HCT116 (cell line): ENCODE data around the gene RHBDF2. TPM values are rescaled to one million over a fixed set of nuclear protein-coding genes. Genes with fewer than 3 reads are reported as not detected.

Experiments
- ATAC-seq: fragments of 200-7000 bp; cut with Tn5 transposase; 2 replicates; pipeline ENCODE4 v1.9.1; 2020; ENCODE audit warnings: mild to moderate bottlenecking, moderate library complexity
- BruUV-seq: library from RNA; stranded (reverse); fragments of 400-500 nt; replicated peaks from 2 replicates; lab custom pipeline; 2021; lab: Mats Ljungman, UMichigan
- CTCF ChIA-PET: fragments of 300-600 bp; sonication (Branson Sonifier 250); formaldehyde crosslinking; loops from one replicate; lab custom pipeline; 2021; ENCODE audit warnings: antibody characterized with exemption; lab: Charles Lee
- POLR2A ChIA-PET: fragments of 300-600, 350-600 bp; sonication (Branson Sonifier 250); formaldehyde crosslinking; loops from one replicate; lab custom pipeline; 2021; ENCODE audit warnings: antibody characterized with exemption; lab: Charles Lee
- RAD21 ChIA-PET, 2 experiments: fragments of 300-600 bp; sonication (Branson Sonifier 250); formaldehyde crosslinking; loops; one replicate each; lab custom pipeline; 2023; ENCODE audit warnings: low total read pairs in 2 of 2; ENCODE audit not compliant: uncharacterized antibody in 2 of 2, unreplicated experiment in 2 of 2, low non-redundant PET in 1 of 2; lab: Charles Lee
- DNase-seq: peaks from one replicate; pipeline ENCODE4 v3.0.0-alpha.2; 2010; ENCODE audit warnings: low read depth, low spot score
- H2AFZ ChIP-seq: fragments of 200-600 bp; shearing (Covaris generic), sonication (generic); 2 replicates; pipeline ENCODE4 v1.6.1; 2017; ENCODE audit warnings: low read depth, mixed run types, mixed read lengths, antibody characterized with exemption, low read length; ENCODE audit not compliant: poor library complexity, severe bottlenecking
- H3K27ac ChIP-seq: 2 replicates; pipeline ENCODE4 v1.5.1; 2012; ENCODE audit warnings: low read depth, low read length
- H3K27me3 ChIP-seq: fragments of 200-600 bp; sonication (generic); 2 replicates; pipeline ENCODE4 v1.6.1; 2016; ENCODE audit warnings: mixed run types, low read length, mixed read lengths; ENCODE audit not compliant: insufficient read depth
- H3K36me3 ChIP-seq, 2 experiments: fragments of 200-500 bp in 1 of 2; fragments of 200-600 bp in 1 of 2; sonication (Bioruptor generic) in 1 of 2; sonication (generic) in 1 of 2; 2 replicates each; pipeline versions ENCODE4 v1.5.1 to v1.6.1; 2014 to 2016; ENCODE audit warnings: low read length in 2 of 2, inconsistent platforms in 1 of 2, mixed read lengths in 1 of 2, mixed run types in 1 of 2; ENCODE audit not compliant: insufficient read depth in 2 of 2, control insufficient read depth in 1 of 2
- H3K4me1 ChIP-seq, 2 experiments: fragments of 200-600 bp in 1 of 2; sonication (generic) in 1 of 2; 2 replicates each; pipeline versions ENCODE4 v1.5.1 to v1.6.1; 2012 to 2017; ENCODE audit warnings: low read length in 2 of 2, inconsistent platforms in 1 of 2, mild to moderate bottlenecking in 1 of 2, mixed read lengths in 1 of 2, mixed run types in 1 of 2, moderate library complexity in 1 of 2; ENCODE audit not compliant: insufficient read depth in 2 of 2, control insufficient read depth in 1 of 2
- H3K4me2 ChIP-seq: fragments of 200-600 bp; sonication (generic); 2 replicates; pipeline ENCODE4 v1.6.1; 2017; ENCODE audit warnings: mixed run types, low read length, mixed read lengths
- H3K4me3 ChIP-seq, 2 experiments: fragments of 200-600 bp in 1 of 2; sonication (generic) in 1 of 2; replicated peaks in 1 of 2; 2 replicates each; pipeline ENCODE4 v1.5.1; 2011 to 2016; ENCODE audit warnings: low read length in 2 of 2, control low read depth in 1 of 2, low read depth in 1 of 2, mild to moderate bottlenecking in 1 of 2, mixed read lengths in 1 of 2, mixed run types in 1 of 2
- H3K79me2 ChIP-seq: fragments of 200-600 bp; sonication (generic); 2 replicates; pipeline ENCODE4 v1.6.1; 2017; ENCODE audit warnings: mild to moderate bottlenecking, mixed run types, low read length, moderate library complexity, mixed read lengths; ENCODE audit not compliant: insufficient read depth
- H3K9ac ChIP-seq: fragments of 200-600 bp; sonication (generic); 2 replicates; pipeline ENCODE4 v1.6.1; 2016; ENCODE audit warnings: low read length, mixed read lengths
- H3K9me2 ChIP-seq: fragments of 200-600 bp; sonication (generic), shearing (Covaris generic); 2 replicates; pipeline ENCODE4 v1.6.1; 2017; ENCODE audit warnings: mixed run types, mild to moderate bottlenecking, moderate library complexity; ENCODE audit not compliant: insufficient read depth
- H3K9me3 ChIP-seq, 2 experiments: fragments of 200-500 bp in 1 of 2; fragments of 200-600 bp in 1 of 2; sonication (Bioruptor generic) in 1 of 2; sonication (generic) in 1 of 2; 2 replicates each; pipeline ENCODE4 v1.6.1; 2014 to 2017; ENCODE audit warnings: low read length in 2 of 2, mixed read lengths in 2 of 2, inconsistent platforms in 1 of 2, low read depth in 1 of 2, mild to moderate bottlenecking in 1 of 2, mixed run types in 1 of 2, moderate library complexity in 1 of 2; ENCODE audit not compliant: control insufficient read depth in 1 of 2, insufficient read depth in 1 of 2
- H4K20me1 ChIP-seq: fragments of 200-600 bp; sonication (generic), shearing (Covaris generic); 2 replicates; pipeline ENCODE4 v1.6.1; 2017; ENCODE audit warnings: mixed run types, mild to moderate bottlenecking, moderate library complexity; ENCODE audit not compliant: insufficient read depth
- ATF3 ChIP-seq: IDR thresholded peaks from 2 replicates; pipeline ENCODE4 v1.6.1; 2012
- CBX3 ChIP-seq: IDR thresholded peaks from 2 replicates; pipeline ENCODE4 v1.6.1; 2012; ENCODE audit warnings: low read depth
- CTCF ChIP-seq, 3 experiments: fragments of 200-600 bp in 1 of 3; sonication (generic) in 1 of 3; IDR thresholded peaks in 2 of 3; conservative IDR thresholded peaks in 1 of 3; 2 replicates each; pipeline ENCODE4 v1.5.1; 2012 to 2017; ENCODE audit warnings: low read depth in 2 of 3, low read length in 2 of 3, antibody characterized with exemption in 1 of 3, borderline replicate concordance in 1 of 3, control low read depth in 1 of 3, mild to moderate bottlenecking in 1 of 3, mixed read lengths in 1 of 3, mixed run types in 1 of 3, moderate library complexity in 1 of 3; ENCODE audit not compliant: insufficient read depth in 1 of 3
- JUND ChIP-seq: IDR thresholded peaks from 2 replicates; pipeline ENCODE4 v1.6.1; 2012
- MAX ChIP-seq: IDR thresholded peaks from 2 replicates; pipeline ENCODE4 v1.6.1; 2012
- POLR2A ChIP-seq: IDR thresholded peaks from 2 replicates; pipeline ENCODE4 v1.7.0; 2011; ENCODE audit warnings: borderline replicate concordance; ENCODE audit not compliant: insufficient read depth, insufficient read length; ENCODE audit errors: extremely low read depth
- RAD21 ChIP-seq: IDR thresholded peaks from 2 replicates; pipeline ENCODE4 v1.6.1; 2012; ENCODE audit warnings: low read depth, mild to moderate bottlenecking
- TCF7L2 ChIP-seq: IDR thresholded peaks from 2 replicates; pipeline ENCODE4 v1.7.0; 2011; ENCODE audit warnings: borderline replicate concordance, inconsistent platforms; ENCODE audit not compliant: insufficient read depth, insufficient read length; ENCODE audit errors: extremely low read depth
- YY1 ChIP-seq: IDR thresholded peaks from 2 replicates; pipeline ENCODE4 v1.6.1; 2011; ENCODE audit warnings: low read length, low read depth, moderate library complexity, mild to moderate bottlenecking; ENCODE audit not compliant: insufficient replicate concordance; ENCODE audit errors: extremely low read depth
- ZBTB33 ChIP-seq: IDR thresholded peaks from 2 replicates; pipeline ENCODE4 v1.6.1; 2011; ENCODE audit warnings: mild to moderate bottlenecking, low read length, moderate library complexity; ENCODE audit not compliant: insufficient replicate concordance; ENCODE audit errors: extremely low read depth
- ZNF274 ChIP-seq: fragments of 200-500 bp; sonication (Bioruptor generic); IDR thresholded peaks from 2 replicates; pipeline ENCODE4 v1.6.1; 2014; ENCODE audit warnings: mild to moderate bottlenecking, low read depth, low read length, inconsistent platforms
- intact Hi-C: fragments of 100-400 bp; cut with micrococcal nuclease; formaldehyde crosslinking; loops from 2 replicates; pipeline ENCODE4 v1.10.0; 2022
- total RNA-seq: library from RNA; stranded (reverse); gene quantifications from one replicate; pipeline ENCODE4 v1.2.1, GENCODE V29; 2021; ENCODE audit not compliant: unreplicated experiment

Gene RHBDF2
- total RNA-seq, 1 experiment from 2014 or later, result 61.1 TPM

GRCh38 chr17:76422860-76423259 is 78.4 kb downstream of the RHBDF2 start:
- no TSS peak for BruUV-seq
- Histone ChIP-seq H2AFZ (no peak overlapping the region), H3K4me2 (no peak overlapping the region), H3K27me3 (no peaks in the 10 kb centered on the region), H3K4me1 (peaks cover 0 to 4% of the 10 kb centered on the region in 2 experiments; a peak in 1 of 4 replicates), H3K36me3 (no peaks in the 10 kb centered on the region; a peak in 1 of 4 replicates), H3K9me2 (no peaks in the 10 kb centered on the region), H3K27ac (no peak overlapping the region), H3K4me3 (no peak overlapping the region), H3K9ac (no peak overlapping the region), H4K20me1 (peaks cover 4% of the 10 kb centered on the region; the same call in 1 of the 2 replicates), H3K79me2 (peaks cover 88% of the 10 kb centered on the region), H3K9me3 (no peaks in the 10 kb centered on the region)
- ChIA-PET POLR2A (no interaction called here), RAD21 (interaction anchor here in 1 of 2 experiments (0.6 kb wide), 1 partner anchor 52 kb away, joined by 4 read pairs; no protein-coding TSS in a partner anchor), CTCF (interaction anchor here (0.7 kb wide), 1 partner anchor 12 kb away, joined by 4 read pairs; no protein-coding TSS in a partner anchor)
- intact Hi-C loops, result no loop called here
- ATAC-seq (no peak), DNase-seq (no peak)
- TF ChIP-seq CTCF (IDR thresholded peaks at IDR 0.05 in 2 of 3, conservative IDR thresholded peaks at IDR 0.05 in 1 of 3; ENCODE audit: borderline replicate concordance in 1 of 3, insufficient read depth in 1 of 3, low read depth in 2 of 3, low read length in 2 of 3) (no peak), TCF7L2 (no peak), POLR2A (no peak), RAD21 (no peak), CBX3 (no peak)

- H3K4me1 ChIP-seq, result peaks cover 0 to 4% of the 10 kb centered on the region in 2 experiments; a peak in 1 of 4 replicates
- H2AFZ ChIP-seq, result no peak overlapping the region
- POLR2A ChIA-PET, result interaction anchor here (0.6 kb wide), 1 partner anchor 57 kb away, joined by 3 read pairs; no protein-coding TSS in a partner anchor
- no peak overlapping the region for H3K9ac ChIP-seq
- H3K36me3 ChIP-seq, result peaks cover 0 to 3% of the 10 kb centered on the region in 2 experiments; a peak in 1 of 4 replicates
- DNase-seq, result no peak
- H4K20me1 ChIP-seq, result peaks cover 4% of the 10 kb centered on the region; the same call in 1 of the 2 replicates
- H3K27me3 ChIP-seq, result no peaks in the 10 kb centered on the region
- H3K4me3 ChIP-seq, result no peak overlapping the region
- CTCF ChIA-PET, result no interaction called here
- H3K4me2 ChIP-seq, result no peak overlapping the region
- RAD21 ChIA-PET, result no interaction called here
- no peak for ATAC-seq
- H3K79me2 ChIP-seq, result peaks cover 88% of the 10 kb centered on the region
- BruUV-seq, result no TSS peak
- no peaks in the 10 kb centered on the region for H3K9me2 ChIP-seq
- intact Hi-C loops, result no loop called here
- H3K27ac ChIP-seq, result no peak overlapping the region
- H3K9me3 ChIP-seq, result no peaks in the 10 kb centered on the region
- TF ChIP-seq ATF3, result no peak
- TF ChIP-seq YY1, result no peak
- TF ChIP-seq ZNF274, result no peak
- TF ChIP-seq POLR2A, result no peak
- TF ChIP-seq ZBTB33, result no peak
- no peak for TF ChIP-seq JUND
- TF ChIP-seq MAX, result no peak
- no peak for TF ChIP-seq CTCF (IDR thresholded peaks at IDR 0.05 in 2 of 3, conservative IDR thresholded peaks at IDR 0.05 in 1 of 3; ENCODE audit: borderline replicate concordance in 1 of 3, insufficient read depth in 1 of 3, low read depth in 2 of 3, low read length in 2 of 3)
Observed at GRCh38 chr17:76422406-76422805, 78.8 kb downstream of the RHBDF2 start.
